Body of pancreas (tissue), 4 donors: ENCODE measurements around the gene RCOR1.

Experiments
- POLR2A ChIP-seq, 3 donors: fragments of 450-650 bp; IDR thresholded peaks; one replicate each; pipeline ENCODE4 v1.6.1; 2016; ENCODE audit warnings: antibody characterized with exemption in 3 of 3, mild to moderate bottlenecking in 2 of 3
- TF ChIP-seq, protein P1 (sequence below), 7 experiments: fragments of 450-650 bp in 4 of 7; fragments of 200-600 bp in 3 of 7; sonication (generic) in 3 of 7; IDR thresholded peaks; one replicate each; pipeline ENCODE4 v1.5.1; 2016 to 2019; ENCODE audit warnings: antibody characterized with exemption in 7 of 7

DNA sequence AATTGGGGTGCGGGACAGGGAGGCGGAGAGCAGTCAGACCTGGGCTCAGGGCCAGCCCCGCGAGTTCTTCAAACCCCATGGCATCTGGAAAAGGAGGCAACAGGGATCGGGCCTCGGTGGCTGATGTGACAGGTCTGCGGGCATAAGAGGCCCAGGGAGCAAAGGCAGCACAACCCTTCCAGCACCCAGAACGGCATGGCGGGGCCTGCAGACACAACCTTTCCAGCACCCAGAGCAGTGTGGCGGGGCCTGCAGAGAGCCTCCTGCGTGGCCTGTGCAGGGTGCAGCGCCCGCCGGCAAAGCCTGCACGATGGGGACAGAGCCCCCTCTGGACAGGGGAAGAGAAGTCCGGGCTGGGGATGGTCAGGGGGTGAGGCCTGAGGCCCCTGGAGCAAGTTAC, 158.6 kb downstream of the RCOR1 start:
- TF ChIP-seq, protein P1, sequence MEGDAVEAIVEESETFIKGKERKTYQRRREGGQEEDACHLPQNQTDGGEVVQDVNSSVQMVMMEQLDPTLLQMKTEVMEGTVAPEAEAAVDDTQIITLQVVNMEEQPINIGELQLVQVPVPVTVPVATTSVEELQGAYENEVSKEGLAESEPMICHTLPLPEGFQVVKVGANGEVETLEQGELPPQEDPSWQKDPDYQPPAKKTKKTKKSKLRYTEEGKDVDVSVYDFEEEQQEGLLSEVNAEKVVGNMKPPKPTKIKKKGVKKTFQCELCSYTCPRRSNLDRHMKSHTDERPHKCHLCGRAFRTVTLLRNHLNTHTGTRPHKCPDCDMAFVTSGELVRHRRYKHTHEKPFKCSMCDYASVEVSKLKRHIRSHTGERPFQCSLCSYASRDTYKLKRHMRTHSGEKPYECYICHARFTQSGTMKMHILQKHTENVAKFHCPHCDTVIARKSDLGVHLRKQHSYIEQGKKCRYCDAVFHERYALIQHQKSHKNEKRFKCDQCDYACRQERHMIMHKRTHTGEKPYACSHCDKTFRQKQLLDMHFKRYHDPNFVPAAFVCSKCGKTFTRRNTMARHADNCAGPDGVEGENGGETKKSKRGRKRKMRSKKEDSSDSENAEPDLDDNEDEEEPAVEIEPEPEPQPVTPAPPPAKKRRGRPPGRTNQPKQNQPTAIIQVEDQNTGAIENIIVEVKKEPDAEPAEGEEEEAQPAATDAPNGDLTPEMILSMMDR (IDR thresholded peaks at IDR 0.05), result no peak
- TF ChIP-seq POLR2A (IDR thresholded peaks at IDR 0.05), result no peak
